Hematopoietic multipotent progenitor cell treated with erythropoietin and hydrocortisone succinate and interleukin-3 and kit ligand, for 6 days (in vitro differentiated cells): ENCODE data around the gene TAF4.

Source experiments
- DNase-seq: peaks from one replicate; pipeline ENCODE4 v3.0.0-alpha.2; 2015

Gene TAF4

DNA sequence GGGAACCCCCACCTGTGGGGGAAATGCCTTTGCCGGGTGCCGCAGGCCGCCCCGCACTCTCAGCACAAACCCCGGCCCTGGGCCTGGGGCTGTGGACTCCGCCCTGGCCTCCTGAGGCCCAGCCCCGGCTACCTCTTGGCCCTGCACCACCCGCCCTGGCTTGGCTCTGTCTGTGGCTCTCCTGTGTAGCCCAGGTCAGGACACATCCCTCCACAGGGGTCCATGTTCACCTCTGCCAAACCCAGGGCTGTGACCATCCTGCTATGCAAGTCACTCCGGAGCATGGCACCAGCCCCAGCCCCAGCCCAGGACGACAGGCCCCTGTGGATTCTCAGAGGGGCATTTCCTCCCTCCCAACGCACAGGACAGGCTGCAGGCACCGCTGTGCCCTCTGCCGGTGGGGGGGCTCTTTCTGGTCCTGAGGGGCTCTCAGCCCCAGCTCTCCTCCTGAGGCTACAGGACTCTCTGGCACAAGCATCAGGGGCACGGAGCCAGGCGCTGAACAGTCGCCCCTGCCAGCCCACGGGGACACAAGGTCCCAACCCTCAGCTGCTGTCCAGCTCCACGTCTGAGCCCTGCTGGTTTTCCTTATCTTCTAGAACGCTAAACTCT is 45.7 kb downstream of the TAF4 start:
- DNase-seq, result no peak

DNA sequence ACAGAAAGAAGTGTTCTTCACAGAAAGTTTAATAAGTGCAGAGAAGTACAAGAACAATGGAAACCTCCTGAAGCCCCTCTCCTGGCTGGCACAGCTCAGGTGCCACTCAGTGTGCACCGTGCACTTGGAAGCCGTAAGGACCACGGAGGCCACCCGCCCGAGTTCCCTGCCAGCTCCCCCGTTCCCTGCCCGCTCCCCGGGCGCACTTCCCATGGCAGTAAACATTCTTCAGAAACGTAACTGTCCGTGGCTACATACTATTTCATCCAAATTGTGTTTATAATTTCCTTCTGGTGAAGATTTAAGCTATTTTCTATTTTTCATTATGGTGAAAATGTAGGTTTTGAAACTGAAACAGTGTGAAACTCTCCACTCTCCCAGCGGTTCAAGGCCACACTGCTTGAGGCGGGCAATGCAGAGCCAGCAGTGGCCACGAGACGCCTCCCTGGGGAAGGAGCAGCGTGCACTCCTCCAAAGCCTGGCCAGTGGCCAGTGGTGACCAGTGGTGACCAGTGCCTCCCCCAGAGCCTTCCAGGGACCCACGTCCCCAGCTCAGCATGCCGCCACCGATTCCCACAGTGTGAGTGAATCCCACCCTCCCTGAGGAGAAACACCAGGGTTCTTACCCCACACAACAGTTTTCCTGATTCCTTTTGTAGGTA is 46.4 kb downstream of the TAF4 start:
- DNase-seq, result no peak

DNA sequence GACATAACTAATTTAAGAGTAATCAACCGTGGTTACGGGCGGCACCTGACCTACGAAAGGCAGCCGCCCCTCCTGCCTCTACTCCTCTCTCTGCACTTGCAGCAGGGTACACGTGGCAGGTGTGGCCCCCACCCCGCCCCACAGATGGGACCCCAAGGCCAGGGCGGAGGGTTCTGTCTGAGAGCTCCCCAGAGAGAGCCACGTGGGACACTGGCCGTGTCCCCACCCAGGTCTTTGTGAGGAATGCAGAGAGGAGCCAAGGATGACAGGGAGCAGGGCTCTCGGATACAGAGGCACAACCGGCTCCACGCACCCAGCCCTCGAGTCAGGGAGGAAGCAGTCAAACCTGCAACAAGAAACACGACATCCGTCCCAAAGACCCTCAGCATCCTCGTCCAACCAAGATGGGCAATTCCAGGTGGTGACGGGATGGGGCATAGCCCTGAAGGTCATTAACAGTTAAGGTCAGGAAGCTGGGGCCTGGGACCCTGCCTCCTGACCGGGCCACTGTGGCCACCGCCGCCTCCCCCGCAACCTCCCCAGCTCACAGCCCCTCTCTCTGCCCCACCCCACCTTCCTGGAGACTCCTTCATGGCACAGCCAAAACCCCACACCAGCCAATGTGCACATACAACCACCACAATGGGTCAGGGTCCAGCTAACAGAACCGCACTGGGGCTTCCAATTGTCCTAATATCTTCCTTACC is 47.1 kb downstream of the TAF4 start:
- DNase-seq, result no peak

- no peak for DNase-seq
Measured at GRCh38 chr20:62015540-62016288, 50.0 kb downstream of the TAF4 start.

- DNase-seq, result no peak
Measured at GRCh38 chr20:62014889-62015537, 50.7 kb downstream of the TAF4 start.

DNA sequence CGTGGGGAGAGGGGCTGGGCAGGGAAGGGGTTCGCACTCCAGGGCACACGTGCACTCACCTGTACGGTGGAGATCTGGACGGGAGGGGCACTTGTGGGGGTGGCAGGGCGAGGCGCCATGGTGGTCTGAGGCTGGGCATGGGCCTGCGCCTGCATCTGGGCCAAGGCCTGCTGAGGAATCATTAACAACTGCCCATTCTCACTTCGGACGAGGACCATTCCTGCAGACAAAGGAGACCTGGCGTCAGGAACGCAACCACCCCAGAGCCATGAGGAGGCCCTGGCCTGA is 51.2 kb downstream of the TAF4 start:
- DNase-seq, result no peak

DNA sequence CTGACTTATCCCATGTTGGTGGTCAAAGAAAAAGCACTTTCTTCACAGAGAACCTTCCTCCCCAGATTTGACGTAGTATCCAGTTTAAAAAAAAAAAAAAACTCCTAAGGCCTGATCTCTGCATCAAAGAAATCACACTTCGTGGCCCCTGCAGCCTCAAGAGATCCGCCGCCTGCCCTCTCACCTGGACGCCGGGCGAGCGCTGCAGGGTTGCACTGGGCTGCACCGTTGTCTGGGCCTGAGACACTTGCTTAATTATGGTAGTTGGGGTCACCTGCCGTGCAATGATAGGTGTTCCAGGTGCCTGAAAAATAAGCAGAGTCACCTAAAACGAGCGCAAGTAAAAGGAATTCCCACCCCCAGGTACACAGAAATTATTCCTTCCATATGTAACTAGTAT is 53.0 kb downstream of the TAF4 start:
- no peak for DNase-seq

GRCh38 chr20:62011938-62012534 is 53.6 kb downstream of the TAF4 start:
- DNase-seq, result no peak

DNA sequence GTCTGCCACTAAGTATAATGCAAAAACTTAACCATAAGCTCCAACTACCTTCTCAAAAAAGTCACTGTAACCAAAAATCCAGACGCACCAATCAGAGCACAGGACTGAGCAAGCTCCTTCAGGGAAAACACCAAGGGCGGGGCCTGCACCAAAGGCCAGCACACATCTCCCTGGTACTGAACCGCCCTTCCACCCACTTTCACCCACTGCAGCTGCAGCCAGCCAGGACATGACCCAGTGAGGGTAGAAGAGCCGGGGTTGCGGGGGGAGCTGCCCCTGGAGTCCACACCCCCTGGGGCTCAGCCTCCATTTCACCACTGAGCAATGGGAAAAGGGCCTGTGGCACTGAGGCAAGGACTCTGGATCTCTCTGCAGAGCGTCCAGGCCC is 54.3 kb downstream of the TAF4 start:
- no peak for DNase-seq

- peak; percentile 69 for DNase-seq
Measured at GRCh38 chr20:62010551-62011402, 54.9 kb downstream of the TAF4 start.

GRCh38 chr20:62009869-62010445 is 55.7 kb downstream of the TAF4 start:
- DNase-seq, result no peak

DNA sequence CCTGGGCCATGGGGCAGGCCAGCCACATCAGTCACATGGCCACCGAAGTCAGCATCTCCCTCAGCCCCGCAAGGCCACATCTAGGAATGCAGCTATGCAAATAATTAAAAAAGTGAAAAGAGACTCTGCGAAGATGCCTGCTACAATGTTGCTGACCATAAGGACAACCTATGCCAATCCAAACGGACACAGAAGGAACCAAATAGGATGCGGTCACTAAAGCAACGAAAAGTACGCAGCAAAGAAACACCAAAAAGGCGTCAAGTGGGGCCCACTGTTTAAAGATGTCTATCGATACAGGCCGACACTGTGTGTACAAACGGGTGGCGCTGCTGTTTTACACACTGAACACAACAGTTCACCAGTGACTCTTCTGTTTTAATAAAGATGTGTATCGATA is 56.4 kb downstream of the TAF4 start:
- no peak for DNase-seq

DNA sequence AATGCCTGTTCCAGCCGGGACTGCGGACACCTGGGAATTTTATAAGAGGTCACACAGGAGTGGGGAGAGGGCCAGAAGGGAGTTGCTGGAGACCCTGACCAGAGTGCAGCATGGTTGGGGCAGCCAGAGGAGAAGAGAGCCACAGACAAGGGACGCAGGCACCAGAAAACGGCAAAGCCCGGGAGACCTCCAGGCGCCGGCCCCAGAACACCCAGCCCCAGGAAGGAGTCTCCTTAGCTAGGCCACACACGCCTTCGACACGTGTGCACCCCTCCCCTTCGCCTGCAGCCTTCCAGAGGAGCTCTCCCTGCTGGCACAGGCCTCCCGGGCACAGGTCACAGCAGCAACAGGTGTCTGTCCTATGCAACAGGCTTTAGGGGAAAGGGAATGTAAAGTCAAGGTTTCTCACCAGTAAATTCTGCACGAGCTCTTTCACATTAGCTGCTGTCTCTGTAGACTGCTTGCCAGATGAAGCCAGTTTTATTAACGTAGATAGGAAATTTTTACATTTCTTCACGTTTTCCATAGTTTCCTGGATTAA is 57.0 kb downstream of the TAF4 start:
- DNase-seq, result no peak

- no peak for DNase-seq
Measured at GRCh38 chr20:62007127-62007647, 58.5 kb downstream of the TAF4 start.

DNA sequence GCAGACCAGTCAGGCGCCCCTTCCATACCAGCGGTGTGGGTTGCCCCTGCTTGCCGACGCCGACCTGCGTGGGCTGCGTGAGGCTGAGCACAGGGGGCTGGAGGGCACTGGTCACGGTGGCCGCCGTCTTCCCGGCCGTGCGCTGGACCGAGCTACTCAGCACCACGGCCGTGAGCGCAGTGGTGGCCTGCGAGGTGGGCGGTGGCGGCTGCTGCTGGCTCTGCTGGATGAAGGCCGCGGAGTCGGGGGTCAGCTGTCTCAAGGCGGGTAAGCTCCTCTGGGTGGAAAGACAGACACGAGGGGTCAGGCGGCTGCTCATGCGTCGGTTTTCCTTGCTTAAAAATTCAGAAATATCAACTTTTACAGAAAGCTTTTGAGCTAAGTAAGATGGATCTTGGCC is 59.2 kb downstream of the TAF4 start:
- DNase-seq, result no peak

GRCh38 chr20:62004614-62005013 is 61.1 kb downstream of the TAF4 start:
- no peak for DNase-seq

DNA sequence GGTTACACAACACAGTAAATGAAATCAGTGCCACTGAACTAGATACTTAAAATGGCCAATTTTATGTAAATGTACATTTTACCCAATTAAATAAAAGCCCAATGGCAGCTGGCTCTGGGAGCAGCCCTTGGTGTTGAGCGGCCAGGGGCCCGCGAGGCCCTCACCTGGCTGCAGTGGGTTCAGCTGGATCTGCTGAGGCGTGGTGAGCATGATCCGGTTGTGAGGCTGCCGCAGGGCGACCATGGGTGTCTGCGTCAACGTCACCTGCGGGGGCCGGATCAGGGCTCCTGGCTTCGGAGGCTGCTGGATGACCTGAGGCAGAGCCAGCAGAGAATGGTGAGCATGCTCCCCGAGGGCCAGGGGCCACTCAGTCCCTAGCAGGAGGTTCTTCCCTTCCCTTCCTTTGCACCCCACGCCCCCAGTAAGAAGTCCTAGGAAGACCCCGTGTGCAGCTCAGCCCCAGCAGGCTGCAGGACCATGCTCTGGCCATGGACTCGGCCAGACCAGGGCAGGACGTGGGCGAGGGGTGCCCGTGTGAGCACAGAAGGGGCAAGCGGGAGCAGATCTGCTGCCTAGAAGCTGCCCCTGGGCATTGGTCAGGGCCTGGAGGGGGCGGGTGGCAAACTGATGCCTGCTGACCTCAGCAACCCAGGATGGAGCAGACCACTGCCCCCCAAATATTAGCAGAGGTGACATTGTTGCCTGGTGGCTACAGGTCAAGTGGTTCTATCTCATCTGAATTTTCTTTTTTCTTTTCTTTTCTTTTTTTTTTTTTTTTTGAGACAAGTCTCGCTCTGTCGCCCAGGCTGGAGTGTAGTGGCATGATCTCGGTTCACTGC is 61.9 kb downstream of the TAF4 start:
- DNase-seq, result no peak

DNA sequence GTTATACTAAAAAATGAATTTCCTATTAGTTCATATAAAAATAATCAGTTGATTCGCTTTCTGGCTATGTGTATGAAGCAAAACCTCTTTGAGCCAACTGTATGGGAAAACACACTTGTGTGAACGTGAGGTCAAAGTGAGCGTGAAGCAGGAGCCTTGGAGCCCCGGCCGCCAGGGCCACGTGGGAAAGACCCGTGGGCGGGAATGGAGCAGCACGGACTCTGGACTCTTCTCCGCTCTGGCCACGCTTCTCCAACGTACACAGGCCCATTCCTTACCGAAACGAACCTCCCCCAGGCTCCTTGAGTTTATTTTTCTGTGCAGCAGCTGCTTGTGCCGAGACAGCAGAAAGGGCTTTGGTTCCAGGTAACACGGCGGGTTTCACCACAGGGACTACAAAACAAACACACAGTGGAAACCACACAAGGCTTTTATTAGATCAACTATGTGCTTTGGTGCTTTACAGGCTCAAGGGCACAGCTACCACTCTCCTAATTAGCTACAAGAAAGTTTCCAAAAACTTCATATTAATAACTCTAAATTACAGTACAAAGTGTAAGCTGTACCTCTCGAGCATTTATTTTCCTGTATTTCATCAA is 62.7 kb downstream of the TAF4 start:
- DNase-seq, result no peak

- no peak for DNase-seq
Measured at GRCh38 chr20:62001178-62001715, 64.4 kb downstream of the TAF4 start.
